Dedifferentiated amniotic fluid mesenchymal stem cell (primary cell): Measurements from ENCODE around the gene HELB.

Source experiments
- DNase-seq: peaks from one replicate; pipeline ENCODE4 v3.0.0-alpha.2; 2016; ENCODE audit errors: extremely low spot score

Gene HELB

DNA sequence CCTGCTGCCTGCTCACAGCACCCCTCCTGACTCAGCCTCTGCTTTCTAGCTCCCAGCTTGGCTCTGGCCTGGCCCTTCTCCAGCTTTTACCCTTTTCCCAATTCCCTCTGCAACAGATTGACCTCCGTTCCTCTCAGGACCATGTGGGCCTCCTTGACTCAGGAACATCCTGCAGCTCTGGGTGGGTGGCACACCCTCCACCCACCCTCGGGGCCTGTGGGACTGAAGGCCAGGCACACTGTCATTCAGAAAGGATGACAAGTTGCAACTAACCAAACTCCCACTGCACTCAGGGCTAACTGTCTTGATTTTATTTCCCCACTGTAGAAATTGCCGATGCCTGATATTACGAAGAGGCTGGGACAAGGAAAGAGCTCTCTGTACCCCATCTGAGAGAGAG lies 59.4 kb downstream of the HELB start:
- DNase-seq, result no peak

DNA sequence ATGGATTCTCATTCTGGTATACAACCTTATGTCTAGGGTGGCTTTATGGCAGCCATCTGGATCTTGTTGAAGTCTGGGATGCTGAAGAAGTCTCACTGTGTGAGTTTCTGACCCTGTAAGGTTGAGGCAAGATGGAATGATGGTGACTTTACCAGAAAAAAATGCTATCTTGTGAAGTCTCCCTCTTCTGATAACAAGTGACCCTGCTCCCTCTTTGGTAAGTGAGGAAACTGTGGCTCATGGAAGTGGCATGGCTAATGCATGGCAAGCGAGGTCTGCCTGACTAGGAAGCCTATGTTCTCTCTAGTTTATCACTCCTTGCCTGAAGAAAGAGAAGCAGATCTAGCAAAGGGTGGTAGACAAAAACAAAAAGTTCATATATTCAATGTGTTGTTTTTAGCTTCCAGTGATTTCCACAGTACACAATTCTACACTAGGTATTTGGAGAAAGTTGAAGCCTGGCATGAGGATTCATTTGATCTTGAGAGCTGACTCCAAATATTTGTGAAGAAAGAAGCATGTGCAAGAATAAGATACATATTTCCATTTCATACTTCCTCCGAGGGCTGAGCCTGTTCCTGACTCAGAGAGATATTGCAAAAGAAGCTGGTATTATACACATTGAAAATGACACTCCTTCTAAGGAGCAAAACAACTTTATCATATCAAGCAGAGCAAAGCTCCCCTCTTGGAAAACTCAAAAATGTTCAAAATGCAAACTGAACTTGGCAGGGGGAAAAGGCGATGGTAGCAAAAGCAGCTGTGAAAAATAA lies 63.6 kb downstream of the HELB start:
- peak; percentile 25 for DNase-seq

DNA sequence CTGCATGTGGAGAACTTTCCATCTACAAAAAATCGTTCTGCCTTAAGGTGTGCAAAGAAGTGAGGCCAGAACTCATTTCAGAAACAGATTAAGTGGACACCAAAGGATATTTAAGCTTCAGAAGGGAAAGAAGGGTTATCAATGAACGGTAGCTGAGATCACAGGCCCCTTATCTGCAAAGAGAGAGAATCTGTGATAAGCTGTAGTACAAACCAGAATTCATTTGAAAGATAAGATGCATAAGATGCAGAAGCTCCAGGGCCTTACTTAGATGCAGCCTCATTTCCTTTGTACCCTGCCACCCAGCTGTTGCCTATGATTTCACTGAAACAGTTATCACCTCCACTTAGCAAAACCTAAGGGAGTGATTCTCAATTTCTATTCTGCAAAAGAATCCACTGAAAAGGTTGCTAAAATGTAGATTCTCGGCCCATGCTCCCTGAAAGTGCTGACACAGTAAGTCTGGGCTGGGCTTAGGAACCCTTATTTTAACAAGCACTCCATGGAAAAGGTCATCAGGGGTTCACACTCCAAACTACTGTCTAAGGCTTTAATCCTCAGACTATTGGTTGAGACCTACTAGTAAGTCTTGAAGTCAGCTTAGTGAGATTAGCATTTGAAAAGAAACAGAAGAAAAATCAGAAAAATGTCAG lies 64.8 kb downstream of the HELB start:
- no peak for DNase-seq

DNA sequence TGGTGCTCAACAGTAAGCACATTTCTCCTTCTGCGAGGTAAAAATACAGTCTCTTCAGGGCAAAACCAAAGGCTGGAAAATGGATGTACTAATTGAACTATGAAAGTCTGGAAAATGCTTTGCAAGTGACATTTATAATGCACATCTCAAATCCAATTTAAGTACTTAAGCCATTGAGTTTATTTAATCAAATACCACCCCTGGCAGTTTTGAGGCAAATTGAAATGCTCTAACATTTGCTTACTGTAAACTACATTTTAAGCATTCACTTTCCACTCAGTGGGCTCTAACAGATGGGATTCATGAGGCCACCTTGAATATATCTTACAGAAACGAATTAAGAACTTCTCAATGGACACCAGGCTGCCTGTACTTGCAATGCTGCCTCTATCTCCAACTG lies 69.7 kb downstream of the HELB start:
- DNase-seq, result no peak

DNA sequence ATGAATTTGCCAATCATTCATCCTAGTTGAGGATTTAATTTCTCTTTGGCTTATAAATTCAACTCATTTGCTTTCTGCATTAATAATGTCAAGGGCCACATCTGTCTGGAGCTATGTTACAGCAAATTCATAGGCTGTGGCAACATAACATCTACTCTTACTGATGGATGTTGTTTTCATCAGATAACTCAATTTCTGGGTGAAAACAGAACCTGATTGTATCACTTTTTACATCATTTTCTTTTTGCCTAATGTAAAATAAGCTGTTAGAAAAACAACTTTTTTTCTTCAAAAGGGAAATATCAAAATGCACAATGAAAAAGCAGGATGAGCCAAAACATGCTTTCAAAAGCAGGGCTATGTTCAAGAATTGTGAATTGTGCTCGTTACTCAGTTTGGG lies 73.3 kb downstream of the HELB start:
- no peak for DNase-seq

DNA sequence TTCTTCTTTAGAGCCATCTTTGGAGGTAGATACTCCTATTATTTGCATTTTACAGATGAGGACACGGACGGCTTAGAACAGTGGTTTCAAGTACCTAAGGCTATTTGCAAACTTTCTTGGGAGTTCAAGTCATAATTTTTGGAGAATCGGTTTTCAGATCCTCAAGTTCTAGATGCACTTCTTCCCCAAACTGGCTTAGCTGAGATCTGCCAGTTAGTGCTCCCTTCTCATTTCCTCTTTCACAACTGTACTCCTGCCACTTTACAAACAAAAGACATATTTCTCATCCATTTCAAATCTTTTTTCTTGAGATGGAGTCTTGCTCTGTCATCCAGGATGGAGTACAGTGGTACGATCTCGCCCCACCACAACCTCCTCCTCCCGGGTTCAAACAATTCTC lies 77.3 kb downstream of the HELB start:
- DNase-seq, result no peak

DNA sequence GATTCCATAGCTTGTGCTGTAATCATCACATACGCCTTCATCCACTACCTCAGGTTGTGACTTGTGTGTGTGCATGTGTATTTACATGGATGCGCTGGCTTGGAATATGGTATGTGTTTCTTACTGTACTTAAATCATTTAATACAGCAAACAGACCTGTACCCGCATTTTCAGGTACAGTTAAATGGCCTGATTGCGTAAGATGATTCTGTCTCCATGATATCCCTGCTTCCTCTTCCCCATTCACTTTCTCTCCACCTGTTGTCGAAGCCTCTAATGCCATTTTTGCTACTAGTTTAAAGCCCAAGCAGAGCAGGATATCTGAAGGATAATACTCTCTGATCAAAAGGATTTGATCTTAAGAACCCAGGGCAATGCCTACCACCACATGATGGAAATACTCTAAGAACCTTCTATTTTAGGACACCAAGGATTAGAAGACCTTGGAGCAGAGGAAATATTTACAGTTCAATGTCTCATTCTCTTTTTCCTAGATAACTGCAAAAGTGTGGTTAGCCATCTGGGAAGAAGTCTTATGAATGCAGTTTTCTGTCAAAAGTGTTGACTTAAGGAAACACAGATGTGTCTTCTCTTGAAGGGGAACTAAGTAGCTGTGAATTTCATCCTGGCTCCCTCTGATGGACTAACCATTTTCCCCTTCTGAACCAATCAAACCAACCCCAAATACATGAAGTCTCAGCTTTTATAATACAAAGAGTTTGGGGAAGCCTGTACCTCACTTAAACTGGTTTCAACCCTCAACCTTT lies 78.7 kb downstream of the HELB start:
- no peak for DNase-seq

DNA sequence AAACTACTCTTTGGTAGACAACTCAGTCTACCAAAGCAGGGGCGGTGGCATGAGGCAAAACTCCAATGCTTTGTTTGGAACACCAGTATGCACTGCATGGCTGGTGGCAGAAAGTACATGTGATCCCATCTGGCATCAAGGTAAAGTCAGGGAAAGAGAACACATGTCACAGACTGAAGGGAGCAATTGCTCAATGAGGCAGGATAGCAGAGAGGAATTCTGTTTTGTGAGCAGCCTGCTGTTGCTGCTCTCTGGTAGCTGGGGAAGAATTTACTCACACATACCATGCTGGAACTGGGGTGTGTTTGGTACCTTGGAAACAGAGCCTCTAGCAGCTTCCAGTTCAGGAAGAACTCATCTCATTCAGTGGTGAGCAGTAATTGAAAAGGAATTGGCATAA lies 84.8 kb downstream of the HELB start:
- DNase-seq, result no peak
